Activated T-cell treated with anti-CD3 and anti-CD28 coated beads for 24 hours (primary cell): Measurements from ENCODE around the gene VAV3.

Experiments
- DNase-seq: peaks from one replicate; pipeline ENCODE4 v3.0.0-alpha.2; 2020; ENCODE audit warnings: low read depth

The VAV3 gene

DNA sequence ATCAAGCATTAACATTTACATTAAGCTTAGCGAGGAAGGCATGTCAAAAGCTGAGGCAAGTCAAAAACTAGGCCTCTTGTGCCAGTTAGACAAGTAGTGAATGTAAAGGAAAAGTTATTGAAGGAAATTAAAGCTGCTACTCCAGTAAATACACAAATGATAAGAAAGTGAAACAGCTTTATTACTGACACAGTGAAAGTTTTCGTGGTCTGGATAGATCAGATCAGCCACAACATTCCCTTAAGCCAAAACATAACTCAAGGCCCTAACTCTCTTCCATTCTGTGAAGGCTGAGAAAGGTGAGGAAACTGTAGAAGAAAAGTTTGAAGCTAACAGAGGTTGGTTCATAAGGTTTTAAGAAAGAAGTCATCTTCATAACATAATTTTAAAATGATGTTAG lies 131.9 kb downstream of the VAV3 start:
- DNase-seq: no peak

DNA sequence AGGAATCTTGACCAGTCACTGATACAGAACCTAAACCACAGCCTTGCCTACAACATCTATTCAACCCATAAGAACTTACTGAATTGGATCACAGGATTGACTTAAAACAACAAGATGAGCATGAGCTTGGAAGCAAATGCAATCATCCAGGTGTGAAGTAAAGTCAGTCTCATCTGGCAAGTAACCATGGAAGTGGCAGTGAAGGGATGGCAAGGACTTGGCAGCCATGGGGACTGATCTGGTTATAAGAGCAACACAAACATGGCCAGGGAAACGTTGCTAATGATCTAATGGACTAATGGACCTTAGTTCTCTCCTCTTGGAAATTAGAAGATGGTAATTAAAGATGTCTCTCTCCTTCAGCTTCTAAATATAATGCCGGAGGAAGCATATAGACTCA lies 133.1 kb downstream of the VAV3 start:
- DNase-seq: no peak

DNA sequence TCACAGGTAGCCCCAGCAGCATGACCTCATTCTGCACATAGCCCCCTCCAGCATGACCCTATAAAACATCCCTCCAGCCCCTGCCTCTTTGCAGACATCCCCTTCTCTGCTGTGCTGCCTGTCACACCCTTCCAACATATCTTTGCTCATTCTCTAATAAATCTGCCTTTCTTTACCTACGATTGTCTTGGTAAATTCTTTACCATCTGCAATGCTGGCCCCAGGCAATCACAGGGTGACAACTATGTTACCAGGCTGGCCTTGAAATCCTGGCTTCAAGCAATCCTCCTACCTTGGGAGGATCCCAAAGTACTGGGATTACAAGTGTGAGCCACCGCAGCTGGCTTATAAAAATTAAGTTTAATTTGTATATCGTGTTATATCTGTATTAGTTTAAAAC lies 134.5 kb downstream of the VAV3 start:
- DNase-seq: no peak

DNA sequence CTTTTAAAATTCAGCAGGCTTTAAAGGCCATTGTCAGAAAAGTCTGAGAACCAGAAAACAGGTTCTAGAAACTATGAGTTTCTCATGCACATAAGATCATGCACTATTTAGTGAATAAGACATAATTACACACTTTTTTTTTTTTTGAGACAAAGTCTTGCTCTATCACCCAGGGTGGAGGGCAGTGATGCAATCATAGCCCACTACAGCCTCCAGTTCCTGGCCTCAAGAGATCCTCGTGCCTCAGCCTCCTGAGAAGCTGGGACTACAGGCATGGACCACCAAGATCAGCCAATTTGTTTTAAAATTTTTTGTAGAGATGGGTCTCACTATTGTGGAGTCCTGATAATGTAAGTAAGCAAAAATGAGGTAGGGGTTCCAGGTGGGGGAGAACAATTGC lies 134.9 kb downstream of the VAV3 start:
- no peak for DNase-seq

DNA sequence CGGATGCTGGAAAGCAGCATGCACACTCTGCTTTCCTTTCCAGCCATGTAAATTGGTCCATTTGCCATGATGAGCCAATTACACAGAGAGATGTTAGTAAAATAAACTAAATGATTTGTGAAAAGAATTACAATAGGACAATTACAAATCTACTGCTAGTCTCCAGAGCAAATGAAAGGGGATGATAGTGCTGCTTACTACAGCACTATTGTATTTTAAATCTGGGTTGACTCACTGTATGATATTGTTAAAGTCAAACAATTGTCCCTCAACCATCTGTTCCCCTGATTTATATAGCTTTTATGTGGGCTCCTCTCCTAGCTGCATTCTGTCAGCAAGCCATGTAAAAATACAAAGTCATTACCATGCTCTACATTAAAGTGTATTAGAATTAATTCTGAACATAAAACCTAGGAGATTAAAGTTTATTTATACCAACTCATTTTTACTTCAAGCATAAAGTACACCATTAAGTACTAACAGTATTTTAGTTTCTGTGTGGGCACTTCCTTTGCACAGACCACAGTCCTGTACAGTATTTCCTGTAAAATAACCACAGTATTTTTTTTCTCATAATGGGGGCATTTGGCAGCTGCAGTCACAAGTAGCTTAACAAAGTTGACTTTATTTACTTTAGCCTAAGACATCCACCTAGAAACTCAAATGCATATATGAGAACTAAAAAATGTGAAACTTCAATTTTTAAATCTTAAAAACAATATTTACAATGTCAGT lies 135.8 kb downstream of the VAV3 start:
- DNase-seq: no peak

DNA sequence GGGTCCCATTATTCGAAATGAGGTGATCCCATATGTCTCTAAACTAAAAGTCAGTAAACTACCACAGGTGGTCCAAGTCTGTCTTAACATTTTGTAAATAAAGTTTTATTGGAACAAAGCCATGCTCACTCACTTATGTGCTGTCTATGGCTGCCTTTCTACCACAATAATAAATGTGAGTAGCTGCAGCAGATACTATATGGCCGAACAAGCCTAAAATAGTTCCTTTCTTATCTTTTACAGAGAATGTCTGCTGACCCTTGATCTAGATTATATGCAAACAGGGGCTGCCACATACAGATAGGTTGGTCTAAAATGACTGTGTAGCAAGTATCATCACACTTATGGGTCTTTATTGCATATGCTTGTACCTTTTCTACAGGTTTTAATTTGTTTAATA lies 140.0 kb downstream of the VAV3 start:
- no peak for DNase-seq

DNA sequence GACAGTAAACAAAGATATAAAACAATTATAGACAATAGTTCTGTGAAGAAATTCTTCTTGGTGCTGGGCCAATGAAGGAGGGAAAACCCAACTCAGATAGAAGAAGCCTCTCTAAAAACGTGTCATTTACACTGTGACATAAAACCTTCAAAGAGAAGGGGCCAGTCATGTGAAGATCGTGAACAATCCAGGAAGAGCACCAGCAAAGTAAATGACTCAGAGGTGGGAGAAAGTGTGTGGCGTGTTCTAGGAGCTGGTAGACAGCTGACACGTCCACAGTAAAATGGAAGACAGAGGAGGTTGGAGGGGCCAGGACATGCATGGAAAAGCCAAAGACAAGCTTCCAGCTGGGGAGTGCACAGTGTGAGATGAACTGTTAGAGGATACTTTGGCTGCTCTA lies 143.6 kb downstream of the VAV3 start:
- peak; percentile 20 for DNase-seq

DNA sequence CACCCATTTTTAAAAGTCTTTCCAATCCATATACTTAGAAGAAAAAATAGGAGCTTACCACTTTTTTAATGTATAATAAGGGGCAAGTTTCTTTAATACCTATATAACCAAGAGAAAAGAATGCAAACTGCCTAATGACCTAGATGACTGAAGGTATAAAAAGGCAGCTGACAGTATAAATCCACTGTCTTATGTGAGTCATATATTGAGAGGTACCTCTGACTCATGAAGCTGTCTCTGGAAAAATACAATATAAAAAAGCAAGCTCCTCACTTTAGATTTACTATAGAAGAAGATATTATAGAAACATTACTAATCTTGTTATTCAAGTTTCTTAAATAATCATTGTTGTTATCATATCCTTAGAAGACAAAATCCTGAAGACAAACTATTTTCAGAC lies 144.2 kb downstream of the VAV3 start:
- no peak for DNase-seq

DNA sequence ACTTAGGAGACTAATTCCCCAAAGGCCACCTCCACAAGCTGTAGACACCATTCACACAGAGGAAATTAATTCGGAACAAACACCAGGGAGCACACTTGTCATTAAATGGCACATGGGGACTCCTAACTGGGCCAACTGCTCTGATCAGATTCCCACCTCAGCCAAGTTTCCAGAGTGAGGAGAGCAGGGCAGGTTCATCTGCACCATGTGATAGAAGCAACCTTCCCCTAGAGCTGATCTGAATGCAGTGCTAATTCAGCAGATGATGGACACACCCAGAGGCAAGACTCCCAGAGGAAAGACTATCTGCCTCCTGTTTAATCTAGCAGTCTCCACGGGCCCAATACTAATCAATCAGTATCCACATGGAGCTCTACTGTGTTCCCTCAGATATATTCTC lies 147.0 kb downstream of the VAV3 start:
- DNase-seq: no peak

DNA sequence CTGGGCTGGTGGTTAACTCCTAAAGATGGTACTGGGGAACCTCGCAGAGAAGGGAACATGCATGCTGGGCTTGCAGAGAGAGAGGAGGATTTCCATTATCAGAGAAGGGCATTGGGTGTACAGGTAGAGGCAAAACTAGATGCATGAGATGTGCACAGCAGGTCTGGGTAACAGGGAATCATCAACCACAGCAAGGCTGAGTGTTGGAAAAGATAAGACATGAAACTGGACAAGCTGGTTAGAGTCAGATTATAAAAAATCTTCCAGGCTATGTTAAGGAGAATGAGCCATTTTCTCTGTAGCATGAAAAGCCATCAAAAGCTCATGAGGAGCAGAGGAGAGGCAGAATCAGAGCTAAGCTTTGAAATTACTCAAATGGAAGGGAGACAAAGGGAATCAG lies 147.8 kb downstream of the VAV3 start:
- no peak for DNase-seq

DNA sequence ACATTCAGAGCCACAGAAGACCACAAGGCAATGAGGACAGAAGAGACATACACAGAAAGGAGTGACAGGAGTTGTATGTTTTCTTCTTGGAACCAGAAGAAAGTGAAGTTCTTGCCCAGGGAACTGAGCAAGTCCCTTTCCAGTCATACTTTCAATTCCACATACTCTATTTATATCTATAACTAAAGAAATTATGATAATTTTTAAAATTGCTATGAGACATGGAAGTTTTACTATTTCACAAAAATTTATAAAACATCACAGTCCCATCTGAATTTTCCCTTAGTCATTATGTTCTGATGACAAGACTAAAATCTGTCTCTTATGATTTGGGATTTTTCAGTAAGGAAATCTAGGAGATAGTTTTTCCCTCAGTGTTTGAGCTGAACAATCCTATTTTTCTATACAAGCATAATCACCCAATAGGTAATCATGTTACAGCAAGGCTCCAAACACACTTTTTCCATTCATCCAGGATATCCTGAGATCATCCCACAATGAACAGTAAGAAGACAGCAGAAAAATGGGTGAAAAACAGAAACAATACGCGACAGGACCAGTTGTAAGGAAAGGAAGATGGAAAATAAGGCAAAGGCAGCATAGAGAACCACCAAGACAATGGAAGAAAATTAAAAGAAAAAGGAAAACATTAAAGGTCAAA lies 154.6 kb downstream of the VAV3 start:
- no peak for DNase-seq

DNA sequence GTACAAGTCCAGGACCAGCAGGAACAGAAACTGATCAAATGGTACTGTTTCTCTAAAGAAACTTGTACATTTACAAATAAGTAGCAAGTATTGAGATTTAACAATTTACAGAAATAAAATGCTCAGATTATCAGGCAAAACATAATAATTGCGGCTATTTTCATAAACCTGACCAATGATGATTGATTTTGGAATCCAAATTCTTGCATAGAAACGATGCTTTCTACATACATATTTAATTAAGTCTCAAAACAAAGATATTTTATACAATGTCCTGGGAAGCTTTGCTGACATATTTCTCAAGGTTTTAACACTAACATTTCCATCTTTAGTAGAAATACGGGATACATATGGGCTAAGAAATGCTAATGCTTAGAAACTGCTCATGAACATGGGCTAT lies 157.1 kb downstream of the VAV3 start:
- DNase-seq: no peak

DNA sequence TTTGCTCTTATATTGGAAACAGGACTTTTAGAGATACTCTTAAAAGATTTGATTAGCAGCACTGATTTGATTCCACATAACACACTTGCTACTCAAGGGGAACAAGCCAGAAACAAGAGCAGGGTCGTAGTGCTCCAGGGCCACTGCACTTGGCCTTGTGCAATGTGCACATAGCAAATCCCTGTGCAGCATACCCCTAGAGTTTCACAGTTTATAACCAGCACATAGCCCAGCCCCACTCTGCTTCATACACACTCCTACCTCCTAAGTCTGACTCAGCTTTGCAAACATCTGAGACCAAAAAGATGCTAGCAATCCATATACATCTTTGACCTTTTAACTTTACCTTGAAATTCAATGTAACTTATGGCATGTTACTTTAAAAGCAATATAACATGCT lies 157.6 kb downstream of the VAV3 start:
- no peak for DNase-seq

DNA sequence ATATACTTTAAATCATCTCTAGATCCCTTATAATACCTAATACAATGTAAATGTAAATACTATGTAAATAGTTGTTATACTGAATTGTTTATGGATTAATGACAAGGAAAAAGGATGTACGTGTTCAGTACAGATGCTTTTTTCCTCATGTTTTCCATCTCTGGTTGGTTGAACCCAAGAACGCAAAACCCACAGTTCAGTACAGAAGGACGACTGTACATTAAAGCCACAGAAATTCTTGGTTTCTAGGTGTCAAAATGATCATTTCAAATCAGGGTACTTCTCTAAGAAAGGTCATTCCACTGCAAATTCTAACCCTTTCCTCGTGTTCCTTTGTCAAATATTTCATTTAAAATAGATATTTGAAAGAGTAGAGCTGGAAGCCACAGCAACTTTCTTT lies 158.1 kb downstream of the VAV3 start:
- no peak for DNase-seq

DNA sequence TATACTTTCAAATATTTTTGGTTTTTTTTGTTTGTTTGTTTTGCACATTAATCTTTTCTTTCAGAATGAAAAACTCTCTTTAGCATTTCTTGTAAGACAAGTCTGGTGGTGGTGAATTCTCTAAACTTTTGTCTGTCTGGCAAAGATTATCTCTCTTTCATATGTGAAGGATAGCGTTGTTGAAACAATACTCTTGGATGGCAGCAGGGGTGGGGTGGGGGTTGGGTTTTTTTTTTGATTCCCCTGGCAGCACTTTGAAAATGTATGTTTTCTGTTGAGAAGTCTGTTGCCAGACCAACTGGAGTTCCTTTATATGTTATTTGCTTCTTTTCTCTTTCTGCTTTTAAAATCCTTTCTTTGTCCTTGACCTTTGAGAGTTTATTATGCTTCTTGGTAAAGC lies 160.2 kb downstream of the VAV3 start:
- DNase-seq: no peak

DNA sequence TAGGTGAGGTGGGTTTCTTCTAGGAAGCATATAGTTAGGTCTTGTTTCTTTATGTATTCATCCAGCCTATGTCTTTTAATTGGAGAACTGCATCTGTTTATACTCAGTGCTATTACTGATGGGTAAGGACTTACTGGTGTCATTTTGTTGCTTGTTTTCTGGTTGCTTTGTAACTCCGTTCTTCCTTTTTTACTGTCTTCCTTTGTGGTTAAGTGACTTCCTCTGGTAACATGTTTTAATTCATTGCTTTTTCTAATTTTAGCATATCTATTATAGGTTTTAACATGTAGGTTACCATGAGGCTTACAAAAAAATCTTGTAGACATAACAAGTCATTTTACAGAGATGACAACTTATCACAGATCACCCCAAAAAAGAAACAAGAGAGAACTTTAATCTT lies 160.8 kb downstream of the VAV3 start:
- no peak for DNase-seq

DNA sequence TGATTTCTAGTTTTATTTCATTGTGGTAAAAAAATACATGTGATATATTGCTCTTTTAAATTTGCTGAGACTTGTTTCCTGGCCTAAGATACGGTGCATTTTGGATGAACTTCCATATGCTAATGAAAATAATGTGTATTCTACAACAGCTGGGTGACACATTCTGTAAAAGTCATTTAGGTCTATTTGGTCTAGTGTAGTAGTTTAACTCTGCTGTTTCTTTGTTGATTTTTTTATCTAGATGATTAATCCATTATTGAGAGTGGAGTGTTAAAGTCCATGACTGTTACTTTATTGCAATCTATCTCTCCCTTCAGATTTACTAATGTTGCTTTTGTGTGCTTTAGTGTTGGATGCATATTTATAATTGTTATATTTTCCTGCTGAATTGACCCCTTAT lies 161.4 kb downstream of the VAV3 start:
- DNase-seq: no peak

DNA sequence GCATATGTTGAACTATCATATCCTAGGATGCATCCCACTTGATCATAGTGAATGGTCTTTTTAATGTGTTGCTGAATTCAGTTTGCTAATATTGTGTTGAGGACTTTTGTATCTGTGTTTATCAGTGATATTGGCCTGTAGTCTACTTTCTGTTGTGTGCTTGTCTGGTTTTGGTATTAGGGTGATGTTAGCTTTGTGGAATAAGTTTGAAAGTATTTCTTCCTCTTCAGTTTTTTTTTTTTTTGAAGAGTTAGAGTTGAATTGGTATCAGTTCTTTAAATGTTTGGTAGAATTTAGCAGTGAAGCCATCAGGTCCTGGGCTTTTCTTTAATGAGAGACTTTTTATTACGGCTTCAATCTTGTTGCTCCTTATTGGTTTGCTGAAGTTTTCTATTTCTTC lies 162.3 kb downstream of the VAV3 start:
- DNase-seq: no peak

DNA sequence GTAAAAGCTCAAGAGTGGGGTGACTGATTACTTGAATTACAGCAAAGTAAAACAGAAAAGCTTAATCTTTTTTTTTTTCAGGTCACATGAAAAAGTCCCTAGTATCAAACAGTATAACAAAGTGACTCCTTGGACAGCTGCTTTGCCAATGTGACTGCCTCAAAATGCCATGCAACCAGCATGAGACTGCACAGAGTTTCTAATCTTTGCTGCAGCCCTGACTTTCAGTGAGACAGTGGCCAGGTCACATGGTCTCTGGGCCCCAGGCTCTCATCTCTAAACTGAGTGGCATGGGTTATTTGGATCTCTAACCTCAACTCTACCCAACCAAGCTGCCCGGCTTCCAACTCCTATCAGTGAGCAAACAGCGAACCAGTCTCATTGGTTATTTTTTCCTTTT lies 169.0 kb downstream of the VAV3 start:
- DNase-seq: no peak

DNA sequence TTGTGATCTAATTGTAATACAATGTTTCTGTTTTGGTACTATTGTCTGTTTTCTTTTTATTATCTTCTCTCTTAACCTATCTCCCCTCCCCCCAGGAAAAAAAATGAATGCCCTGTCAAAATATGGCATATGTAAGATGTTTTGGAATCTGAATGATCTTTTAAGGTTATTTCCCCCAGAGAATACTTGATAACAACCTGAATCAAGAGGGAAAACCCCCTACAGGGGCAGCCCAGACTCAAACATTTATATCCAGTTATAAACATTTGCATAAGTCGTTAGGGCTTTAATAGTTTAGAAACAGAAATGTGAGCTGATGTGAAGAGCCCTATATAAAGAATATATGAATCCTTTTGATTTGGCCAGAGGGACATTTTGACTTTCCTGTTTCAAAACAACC lies 169.5 kb downstream of the VAV3 start:
- DNase-seq: no peak

DNA sequence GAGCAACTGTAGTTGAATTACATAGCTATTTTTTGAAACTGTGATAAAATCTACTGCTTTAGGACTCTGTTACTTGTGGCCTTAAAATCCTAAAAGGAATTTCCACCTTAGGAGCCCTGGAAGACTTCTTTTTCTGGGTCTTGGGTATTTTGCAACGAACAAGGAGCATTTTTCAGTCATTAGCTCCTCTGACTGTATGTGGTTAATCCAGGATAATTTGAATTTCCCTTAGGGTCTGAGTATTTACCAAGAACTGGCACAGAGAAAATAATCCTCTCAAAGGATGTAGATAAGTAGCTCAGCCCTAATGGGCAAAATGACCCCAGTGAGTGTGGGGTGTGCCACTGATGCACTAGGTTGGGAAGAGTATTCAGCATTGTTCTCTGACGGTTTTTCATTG lies 170.4 kb downstream of the VAV3 start:
- no peak for DNase-seq

DNA sequence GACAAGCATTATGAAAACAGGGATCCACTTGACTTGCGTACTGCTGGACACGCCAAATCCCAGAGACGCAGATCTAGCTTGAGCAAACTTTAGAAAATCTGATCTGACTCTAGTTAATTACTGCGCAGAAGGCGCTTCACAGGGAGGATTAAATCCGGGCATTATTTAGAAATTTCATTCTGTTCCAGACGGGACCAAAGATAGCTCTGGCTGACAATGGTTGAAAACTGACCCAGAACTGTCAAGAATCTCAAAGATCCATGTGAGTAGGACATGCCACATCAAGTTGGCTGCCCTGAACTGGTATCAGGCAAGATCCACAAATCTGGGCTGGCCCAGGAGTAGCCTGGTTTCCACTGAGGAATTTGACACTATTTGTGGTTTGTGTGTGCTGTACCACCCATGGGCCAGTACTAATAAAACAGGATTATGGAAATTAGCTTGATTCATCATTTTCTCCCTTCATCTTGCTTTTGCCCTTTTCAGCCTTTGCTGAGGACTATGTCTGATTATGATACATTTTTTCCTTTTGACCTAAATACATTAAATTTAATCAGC lies 171.0 kb downstream of the VAV3 start:
- no peak for DNase-seq

DNA sequence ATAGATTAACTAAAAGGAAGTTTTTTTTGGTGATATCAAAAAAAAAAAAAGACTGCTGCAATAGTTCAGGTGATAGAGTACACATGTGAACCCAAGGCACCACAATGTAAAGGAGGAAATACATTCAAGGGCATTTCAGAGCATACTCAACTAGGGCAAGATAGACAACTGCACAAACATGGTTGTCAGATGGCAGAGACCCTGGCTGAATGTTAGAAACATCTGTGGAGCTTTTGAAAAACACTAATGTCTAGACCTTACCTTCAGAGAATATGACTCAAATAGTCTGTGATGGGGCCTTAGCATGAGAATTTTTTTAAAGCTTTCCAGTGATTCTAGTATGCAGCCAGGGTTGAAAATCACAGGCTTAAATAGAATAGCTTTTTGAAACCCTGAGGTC lies 173.6 kb downstream of the VAV3 start:
- DNase-seq: no peak
